HepG2 (cell line): ENCODE results near the gene TFF2. TPM values are rescaled to one million over a fixed set of nuclear protein-coding genes. Genes with fewer than 3 reads are reported as not detected.

Experiments used
- ATAC-seq: fragments of 200-7000 bp; cut with Tn5 transposase; 3 replicates; pipeline ENCODE4 v1.9.1; 2020; ENCODE audit warnings: mild to moderate bottlenecking, moderate library complexity
- BruUV-seq: library from RNA; stranded (reverse); fragments of 400-500 nt; replicated peaks from 2 replicates; lab custom pipeline; 2021; lab: Mats Ljungman, UMichigan
- CTCF ChIA-PET: fragments of 300-600 bp; formaldehyde crosslinking; extraction: SDS; loops from one replicate; lab custom pipeline; 2021; ENCODE audit warnings: low total read pairs, inconsistent platforms, low intra/inter-chr PET ratio; lab: Yijun Ruan, JAX
- POLR2A ChIA-PET: fragments of 350-600 bp; sonication (Branson Sonifier 250); formaldehyde crosslinking; loops from one replicate; lab custom pipeline; 2020; ENCODE audit warnings: antibody characterized with exemption, inconsistent platforms; lab: Yijun Ruan, JAX
- DNase-seq: peaks from one replicate; pipeline ENCODE4 v3.0.0-alpha.2; 2015; ENCODE audit warnings: low spot score
- FAIRE-seq: peaks from 3 replicates; lab custom pipeline; 2011; peaks lifted over from hg19 to GRCh38; lab: Jason Lieb, UNC
- H2AFZ ChIP-seq: one replicate; pipeline ENCODE4 v1.6.1; 2011; ENCODE audit warnings: low read length, inconsistent platforms
- H3K27ac ChIP-seq: fragments of 300-600 bp; 3 replicates; pipeline ENCODE4 v1.8.0; 2011; ENCODE audit warnings: mixed run types, mild to moderate bottlenecking, mixed read lengths, low read length, inconsistent platforms; ENCODE audit not compliant: insufficient read depth; ENCODE audit errors: extremely low read length
- H3K27me3 ChIP-seq, 2 experiments: fragments of 200-600 bp in 1 of 2; 2 replicates in 1 of 2; 3 replicates in 1 of 2; pipeline versions ENCODE4 v1.6.0 to v1.8.0; 2011; ENCODE audit warnings: low read length in 2 of 2, mild to moderate bottlenecking in 2 of 2, moderate library complexity in 2 of 2, inconsistent platforms in 1 of 2; ENCODE audit not compliant: insufficient read depth in 2 of 2, control insufficient read depth in 1 of 2
- H3K36me3 ChIP-seq, 2 experiments: fragments of 200-600 bp in 1 of 2; replicated peaks in 1 of 2; 2 replicates in 1 of 2; 3 replicates in 1 of 2; pipeline versions ENCODE4 v1.5.1 to v1.8.0; 2011; ENCODE audit warnings: low read length in 2 of 2, inconsistent platforms in 1 of 2; ENCODE audit not compliant: insufficient read depth in 2 of 2, control insufficient read depth in 1 of 2
- H3K4me1 ChIP-seq: 2 replicates; pipeline ENCODE4 v1.5.1; 2012; ENCODE audit warnings: low read length, inconsistent platforms; ENCODE audit not compliant: insufficient read depth
- H3K4me2 ChIP-seq: 2 replicates; pipeline ENCODE4 v1.6.0; 2011; ENCODE audit warnings: low read depth, low read length, inconsistent platforms
- H3K4me3 ChIP-seq, 3 experiments: fragments of 200-600 bp in 1 of 3; sonication (generic), shearing (Covaris generic) in 1 of 3; replicated peaks in 1 of 3; 2 replicates each; pipeline ENCODE4 v1.5.1; 2011 to 2016; ENCODE audit warnings: low read length in 3 of 3, inconsistent platforms in 2 of 3, low read depth in 2 of 3, mild to moderate bottlenecking in 2 of 3, control low read depth in 1 of 3, mixed read lengths in 1 of 3; ENCODE audit not compliant: insufficient read depth in 1 of 3
- H3K79me2 ChIP-seq: one replicate; pipeline ENCODE4 v1.6.1; 2011; ENCODE audit warnings: low read length, inconsistent platforms; ENCODE audit not compliant: insufficient read depth
- H3K9ac ChIP-seq: 2 replicates; pipeline ENCODE4 v1.6.0; 2011; ENCODE audit warnings: mild to moderate bottlenecking, low read depth, low read length, inconsistent platforms; ENCODE audit not compliant: insufficient read depth
- H3K9me3 ChIP-seq: 2 replicates; pipeline ENCODE4 v1.5.1; 2012; ENCODE audit warnings: mild to moderate bottlenecking, low read length
- H4K20me1 ChIP-seq: 2 replicates; pipeline ENCODE4 v1.6.0; 2011; ENCODE audit warnings: inconsistent platforms, mild to moderate bottlenecking, low read length, moderate library complexity; ENCODE audit not compliant: insufficient read depth
- ARHGAP35 ChIP-seq: sonication (generic); formaldehyde crosslinking; IDR thresholded peaks from 2 replicates; pipeline ENCODE4 v1.9.0; 2022; ENCODE audit warnings: mild to moderate bottlenecking, inconsistent platforms, moderate library complexity, missing genetic modification reagents, borderline replicate concordance
- CREB1 ChIP-seq, 2 experiments: fragments of 450-650 bp in 1 of 2; IDR thresholded peaks; 2 replicates each; pipeline ENCODE4 v1.6.1; 2016 to 2017; ENCODE audit warnings: control low read depth in 1 of 2, mild to moderate bottlenecking in 1 of 2, missing compliant biosample characterization in 1 of 2, missing genetic modification characterization in 1 of 2
- FOSL2 ChIP-seq: sonication (generic); formaldehyde crosslinking; IDR thresholded peaks from 2 replicates; pipeline ENCODE4 v1.4.0; 2020; ENCODE audit warnings: missing genetic modification reagents
- NFKBIZ ChIP-seq: IDR thresholded peaks from 2 replicates; pipeline ENCODE4 v1.6.1; 2018; ENCODE audit warnings: missing genetic modification reagents, missing compliant biosample characterization
- NR2C2 ChIP-seq: sonication (generic); formaldehyde crosslinking; IDR thresholded peaks from 2 replicates; pipeline ENCODE4 v1.4.0; 2020; ENCODE audit warnings: missing genetic modification reagents, mild to moderate bottlenecking, moderate library complexity, borderline replicate concordance
- ONECUT2 ChIP-seq: sonication (generic); formaldehyde crosslinking; IDR thresholded peaks from 2 replicates; pipeline ENCODE4 v1.4.0; 2020; ENCODE audit warnings: missing genetic modification reagents
- PAF1 ChIP-seq: IDR thresholded peaks from 2 replicates; pipeline ENCODE4 v1.6.1; 2016; ENCODE audit warnings: missing genetic modification reagents, missing compliant biosample characterization
- RFXAP ChIP-seq: sonication (generic); formaldehyde crosslinking; IDR thresholded peaks from 2 replicates; pipeline ENCODE4 v1.4.0; 2020; ENCODE audit warnings: missing genetic modification reagents, borderline replicate concordance
- ZFP41 ChIP-seq: sonication (generic); formaldehyde crosslinking; IDR thresholded peaks from 2 replicates; pipeline ENCODE4 v1.4.0; 2020; ENCODE audit warnings: mild to moderate bottlenecking, missing genetic modification reagents, borderline replicate concordance
- ZNF709 ChIP-seq: sonication (generic); formaldehyde crosslinking; IDR thresholded peaks from 2 replicates; pipeline ENCODE4 v1.5.0; 2020; ENCODE audit warnings: mild to moderate bottlenecking, missing genetic modification reagents
- ZNF720 ChIP-seq: sonication (generic); formaldehyde crosslinking; IDR thresholded peaks from 2 replicates; pipeline ENCODE4 v1.4.0; 2020; ENCODE audit warnings: missing genetic modification reagents
- WGBS: methylation state at CpG from one replicate; pipeline ENCODE4 v1.1.6; 2017; ENCODE audit warnings: low lambda C conversion rate; 5-methylcytosine and 5-hydroxymethylcytosine counted together
- in situ Hi-C: cut with HindIII; loops from 2 replicates; pipeline ENCODE4 v1.10.0; 2017; ENCODE audit warnings: low pct_unique_long_range_greater_than_20kb; ENCODE audit not compliant: extremely low pct_ligation_motif_present
- intact Hi-C: fragments of 100-400 bp; cut with micrococcal nuclease; formaldehyde crosslinking; loops from one replicate; pipeline ENCODE4 v1.10.0; 2022; ENCODE audit not compliant: unreplicated experiment
- polyA plus RNA-seq, 8 experiments: library from polyadenylated mRNA; depleted of rRNA in 3 of 8; stranded (reverse) in 7 of 8; unstranded in 1 of 8; fragments of >200 nt; fragmentation: Illumina TruSeq in 4 of 8; extraction: Trizol in 4 of 8; gene quantifications; 2 replicates each; pipeline versions ENCODE4 v1.2.1 to v1.2.3, GENCODE V29; 2011 to 2016; ENCODE audit warnings: low read depth in 4 of 8, missing spikeins in 1 of 8, mixed read lengths in 1 of 8; ENCODE audit not compliant: insufficient read depth in 1 of 8
- total RNA-seq, 5 experiments: library from RNA; depleted of rRNA; stranded (reverse); fragments of >200 nt; fragmentation: Illumina TruSeq; extraction: Trizol; gene quantifications; 2 replicates each; pipeline ENCODE4 v1.2.3, GENCODE V29; 2016; ENCODE audit warnings: low read depth in 1 of 5
- TF ChIP-seq, protein P1 (sequence below): sonication (generic); formaldehyde crosslinking; IDR thresholded peaks from 2 replicates; pipeline ENCODE4 v1.5.0; 2020; ENCODE audit warnings: missing genetic modification reagents
- TF ChIP-seq, protein P2 (sequence below): sonication (generic); formaldehyde crosslinking; IDR thresholded peaks from 2 replicates; pipeline ENCODE4 v1.8.0; 2022; ENCODE audit warnings: missing genetic modification reagents, mild to moderate bottlenecking, borderline replicate concordance

TFF2 gene
- total and polyA plus RNA-seq, 2 of the 13 experiments (the other 11 are each of a cell fraction or from before 2014, with no cell fraction given): 1.5 TPM; not detected in 1

DNA sequence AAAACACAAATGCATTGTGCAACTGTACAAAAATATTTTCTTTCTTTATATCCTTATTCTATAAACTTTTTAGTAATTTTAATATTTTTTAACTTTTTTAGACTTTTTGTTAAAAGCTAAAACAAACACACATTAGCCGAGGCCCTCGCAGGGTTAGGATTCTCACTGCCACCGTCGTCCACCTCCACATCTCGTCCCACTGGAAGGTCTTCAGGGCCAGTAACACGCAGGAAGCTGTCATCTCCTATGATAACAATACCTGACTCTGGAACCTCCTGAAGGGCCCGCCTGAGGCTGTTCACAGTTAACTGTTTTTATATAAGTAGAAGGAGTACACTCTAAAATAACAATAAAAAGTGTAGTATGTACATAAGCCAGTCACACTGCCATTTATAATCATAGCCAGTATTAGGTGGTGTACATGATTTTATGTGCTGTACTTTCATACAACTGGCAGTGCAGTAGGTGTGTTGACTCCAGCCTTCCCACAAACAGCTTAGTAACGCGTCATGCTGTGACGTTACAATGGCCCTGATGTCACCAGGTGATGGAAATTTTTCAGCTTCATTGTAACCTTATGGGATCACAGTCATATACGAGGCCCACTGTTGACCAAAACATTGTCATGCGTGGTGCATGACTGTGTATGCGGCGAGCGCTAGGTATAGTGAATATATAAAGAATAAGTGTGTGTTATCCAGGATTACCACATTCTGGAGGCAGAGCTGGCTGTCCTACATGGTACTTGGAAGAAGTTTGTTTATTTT lies 8.8 kb downstream of the TFF2 start:
- Histone ChIP-seq H3K9me3 (no peaks in the 10 kb centered on the region), H3K27ac (no peak overlapping the region), H3K4me1 (peaks cover 13% of the 10 kb centered on the region; the same call in 1 of the 2 replicates), H3K79me2 (no peaks in the 10 kb centered on the region), H3K9ac (no peak overlapping the region), H3K36me3 (no peaks in the 10 kb centered on the region), H4K20me1 (no peaks in the 10 kb centered on the region), H3K4me3 (no peak overlapping the region), H2AFZ (no peak overlapping the region), H3K27me3 (peaks cover 0 to 6% of the 10 kb centered on the region in 2 experiments; a peak in 2 of 5 replicates), H3K4me2 (no peak overlapping the region)
- POLR2A ChIA-PET: no interaction called here
- intact Hi-C loops (no loop called here), in situ Hi-C loops (no loop called here)
- DNase-seq: no peak
- 65% methylated on average over 15 of the region's 15 CpGs for WGBS
- no TSS peak for BruUV-seq
- TF ChIP-seq ZNF709 (CRISPR knock-in tag): no peak
- peak; percentile 67 for TF ChIP-seq CREB1 (IDR thresholded peaks at IDR 0.05)
- TF ChIP-seq CREB1 (CRISPR knock-in tag; IDR thresholded peaks at IDR 0.05): no peak
- no peak for FAIRE-seq
- ATAC-seq: no peak
- CTCF ChIA-PET: no interaction called here

DNA sequence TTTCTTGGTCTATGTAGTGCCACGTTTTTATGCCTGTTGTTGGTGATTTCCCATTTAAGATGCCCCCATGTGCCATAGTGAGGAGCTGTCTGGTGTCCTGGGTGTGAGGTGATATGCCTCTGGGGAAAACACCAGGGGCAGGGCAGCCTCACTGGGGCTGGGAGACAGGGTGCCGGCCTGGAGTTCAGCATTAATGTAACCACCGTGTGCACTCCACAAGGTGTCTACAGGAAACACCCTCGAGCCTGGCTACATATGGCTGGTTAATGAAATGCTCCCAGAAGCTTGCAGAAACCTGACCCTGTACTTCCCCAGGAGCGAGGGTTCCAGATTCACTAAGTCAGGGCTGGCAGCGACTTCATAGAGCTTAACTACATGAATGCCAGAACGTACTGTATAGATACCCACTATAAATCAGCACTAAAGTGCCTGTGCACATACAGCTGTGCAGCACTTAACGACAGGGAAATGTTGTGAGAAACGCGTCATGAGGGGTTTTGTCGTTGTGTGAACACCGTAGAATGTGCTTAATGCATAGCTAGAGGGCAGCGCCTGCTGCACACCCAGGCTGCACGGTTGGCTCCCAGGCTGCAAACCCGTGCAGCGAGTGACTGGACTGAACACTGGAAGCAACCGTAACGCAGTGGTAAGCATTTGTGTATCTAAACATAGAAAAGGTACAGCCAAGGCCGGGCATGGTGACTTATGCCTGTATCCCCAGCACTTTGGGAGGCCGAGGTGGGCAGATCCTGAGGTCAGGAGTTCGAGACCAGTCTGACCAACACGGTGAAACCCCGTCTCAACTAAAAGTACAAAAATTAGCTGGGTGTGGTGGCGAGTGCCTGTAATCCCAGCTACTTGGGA lies 10.4 kb downstream of the TFF2 start:
- ATAC-seq (no peak), FAIRE-seq (no peak), DNase-seq (no peak)
- H3K4me3 ChIP-seq: no peak overlapping the region
- no peaks in the 10 kb centered on the region for H3K79me2 ChIP-seq
- no peak overlapping the region for H3K4me2 ChIP-seq
- H3K9ac ChIP-seq: no peak overlapping the region
- BruUV-seq: no TSS peak
- no peaks in the 10 kb centered on the region for H3K9me3 ChIP-seq
- intact Hi-C loops (no loop called here), in situ Hi-C loops (no loop called here)
- peaks cover 21% of the 10 kb centered on the region for H3K4me1 ChIP-seq
- 47% methylated on average over 16 of the region's 24 CpGs for WGBS
- no peaks in the 10 kb centered on the region for H3K36me3 ChIP-seq
- no peak overlapping the region for H3K27ac ChIP-seq
- H2AFZ ChIP-seq: no peak overlapping the region
- CTCF ChIA-PET: no interaction called here
- POLR2A ChIA-PET: no interaction called here
- H4K20me1 ChIP-seq: no peaks in the 10 kb centered on the region
- H3K27me3 ChIP-seq: peaks cover 0 to 6% of the 10 kb centered on the region in 2 experiments; a peak in 2 of 5 replicates
- TF ChIP-seq, protein P1, sequence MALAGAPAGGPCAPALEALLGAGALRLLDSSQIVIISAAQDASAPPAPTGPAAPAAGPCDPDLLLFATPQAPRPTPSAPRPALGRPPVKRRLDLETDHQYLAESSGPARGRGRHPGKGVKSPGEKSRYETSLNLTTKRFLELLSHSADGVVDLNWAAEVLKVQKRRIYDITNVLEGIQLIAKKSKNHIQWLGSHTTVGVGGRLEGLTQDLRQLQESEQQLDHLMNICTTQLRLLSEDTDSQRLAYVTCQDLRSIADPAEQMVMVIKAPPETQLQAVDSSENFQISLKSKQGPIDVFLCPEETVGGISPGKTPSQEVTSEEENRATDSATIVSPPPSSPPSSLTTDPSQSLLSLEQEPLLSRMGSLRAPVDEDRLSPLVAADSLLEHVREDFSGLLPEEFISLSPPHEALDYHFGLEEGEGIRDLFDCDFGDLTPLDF (CRISPR knock-in tag): no peak
- TF ChIP-seq ARHGAP35 (CRISPR knock-in tag): no peak
- no peak for TF ChIP-seq ZNF720
- TF ChIP-seq RFXAP (CRISPR knock-in tag): no peak
- no peak for TF ChIP-seq NR2C2 (CRISPR knock-in tag)
- TF ChIP-seq FOSL2 (CRISPR knock-in tag): no peak
- TF ChIP-seq PAF1: no peak
- no peak for TF ChIP-seq ZFP41 (CRISPR knock-in tag)
- no peak for TF ChIP-seq ONECUT2 (CRISPR knock-in tag)
- TF ChIP-seq, protein P2, sequence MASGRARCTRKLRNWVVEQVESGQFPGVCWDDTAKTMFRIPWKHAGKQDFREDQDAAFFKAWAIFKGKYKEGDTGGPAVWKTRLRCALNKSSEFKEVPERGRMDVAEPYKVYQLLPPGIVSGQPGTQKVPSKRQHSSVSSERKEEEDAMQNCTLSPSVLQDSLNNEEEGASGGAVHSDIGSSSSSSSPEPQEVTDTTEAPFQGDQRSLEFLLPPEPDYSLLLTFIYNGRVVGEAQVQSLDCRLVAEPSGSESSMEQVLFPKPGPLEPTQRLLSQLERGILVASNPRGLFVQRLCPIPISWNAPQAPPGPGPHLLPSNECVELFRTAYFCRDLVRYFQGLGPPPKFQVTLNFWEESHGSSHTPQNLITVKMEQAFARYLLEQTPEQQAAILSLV (CRISPR knock-in tag): no peak
- TF ChIP-seq NFKBIZ (CRISPR knock-in tag): no peak
